OCI-LY7 (cell line): Measurements from ENCODE around the gene DUSP2. TPM values are rescaled to one million over a fixed set of nuclear protein-coding genes. Genes with fewer than 3 reads are reported as not detected.

ENCODE experiments used
- BruUV-seq: library from RNA; stranded (reverse); fragments of 400-500 nt; replicated peaks from 2 replicates; lab custom pipeline; 2021; lab: Mats Ljungman, UMichigan
- CTCF ChIA-PET: fragments of 300-600 bp; sonication (Branson Sonifier 250); formaldehyde crosslinking; loops from one replicate; lab custom pipeline; 2022; ENCODE audit warnings: antibody characterized with exemption; ENCODE audit not compliant: unreplicated experiment; lab: Charles Lee
- POLR2A ChIA-PET: fragments of 300-600 bp; sonication (Branson Sonifier 250); formaldehyde crosslinking; loops from one replicate; lab custom pipeline; 2022; ENCODE audit warnings: antibody characterized with exemption; lab: Charles Lee
- DNase-seq: peaks from one replicate; pipeline ENCODE4 v3.0.0-alpha.2; 2015; ENCODE audit warnings: low spot score
- H2AFZ ChIP-seq: fragments of 200-600 bp; sonication (generic), shearing (Covaris generic); 2 replicates; pipeline ENCODE4 v1.6.1; 2014; ENCODE audit warnings: mild to moderate bottlenecking, antibody characterized with exemption, low read length, moderate library complexity
- H3K27ac ChIP-seq: fragments of 200-600 bp; sonication (generic); 2 replicates; pipeline ENCODE4 v1.5.1; 2014; ENCODE audit warnings: mixed run types, low read depth, mild to moderate bottlenecking, moderate library complexity, low read length, inconsistent platforms; ENCODE audit not compliant: poor library complexity, severe bottlenecking
- H3K36me3 ChIP-seq: fragments of 200-600 bp; sonication (generic); 2 replicates; pipeline ENCODE4 v1.6.1; 2014; ENCODE audit warnings: mild to moderate bottlenecking, antibody characterized with exemption, low read length, moderate library complexity, mixed read lengths; ENCODE audit not compliant: insufficient read depth
- H3K4me1 ChIP-seq: fragments of 200-600 bp; sonication (generic); 2 replicates; pipeline ENCODE4 v1.5.1; 2014; ENCODE audit warnings: mild to moderate bottlenecking, low read length; ENCODE audit not compliant: insufficient read depth, poor library complexity, severe bottlenecking
- H3K4me2 ChIP-seq: fragments of 200-600 bp; sonication (generic); 2 replicates; pipeline ENCODE4 v1.6.1; 2014; ENCODE audit warnings: mild to moderate bottlenecking, low read length
- H3K4me3 ChIP-seq: fragments of 200-600 bp; sonication (generic); 2 replicates; pipeline ENCODE4 v1.5.1; 2014; ENCODE audit warnings: mild to moderate bottlenecking, low read depth, low read length; ENCODE audit not compliant: poor library complexity, severe bottlenecking
- H3K79me2 ChIP-seq: fragments of 200-600 bp; sonication (generic); 2 replicates; pipeline ENCODE4 v1.6.1; 2016; ENCODE audit warnings: low read depth, mild to moderate bottlenecking, low read length, moderate library complexity, mixed read lengths; ENCODE audit not compliant: insufficient read depth
- H3K9me2 ChIP-seq: fragments of 200-600 bp; sonication (generic); 2 replicates; pipeline ENCODE4 v1.6.1; 2016; ENCODE audit warnings: mild to moderate bottlenecking, low read length, mixed read lengths; ENCODE audit not compliant: insufficient read depth
- H3K9me3 ChIP-seq: fragments of 200-600 bp; sonication (generic); 2 replicates; pipeline ENCODE4 v1.6.1; 2014; ENCODE audit warnings: mild to moderate bottlenecking, mixed run types, low read length, mixed read lengths
- H4K20me1 ChIP-seq: fragments of 200-600 bp; sonication (generic); 2 replicates; pipeline ENCODE4 v1.6.1; 2014; ENCODE audit warnings: mild to moderate bottlenecking, antibody characterized with exemption, low read length, moderate library complexity, mixed read lengths; ENCODE audit not compliant: insufficient read depth
- CTCF ChIP-seq: fragments of 200-600 bp; sonication (generic); conservative IDR thresholded peaks from 2 replicates; pipeline ENCODE4 v1.5.1; 2014; ENCODE audit warnings: mild to moderate bottlenecking, antibody characterized with exemption, low read length, moderate library complexity, mixed read lengths
- EZH2phosphoT487 ChIP-seq: fragments of 200-600 bp; sonication (generic); IDR thresholded peaks from 2 replicates; pipeline ENCODE4 v1.6.1; 2018; ENCODE audit warnings: low read depth, borderline replicate concordance, mild to moderate bottlenecking, mixed run types, antibody characterized with exemption, low read length, moderate library complexity, mixed read lengths
- intact Hi-C: fragments of 100-400 bp; cut with micrococcal nuclease; formaldehyde crosslinking; loops from one replicate; pipeline ENCODE4 v1.10.0; 2022; ENCODE audit not compliant: unreplicated experiment
- total RNA-seq, 2 experiments: library from RNA; depleted of rRNA in 1 of 2; stranded (reverse); fragments of >200 nt in 1 of 2; shearing (Covaris generic) in 1 of 2; gene quantifications; 2 replicates each; pipeline ENCODE4 v1.2.3, GENCODE V29; 2014 to 2022

Gene DUSP2
- total RNA-seq, 2 experiments from 2014 or later = 37.3 to 110 TPM

GRCh38 chr2:96171831-96172230 is 26.6 kb upstream of the DUSP2 start:
- H3K9me2 ChIP-seq = no peaks in the 10 kb centered on the region
- H3K4me2 ChIP-seq = no peak overlapping the region
- intact Hi-C loops = no loop called here
- ChIA-PET CTCF (no interaction called here), POLR2A (no interaction called here)
- peaks cover 6% of the 10 kb centered on the region; the same call in 1 of the 2 replicates for H3K9me3 ChIP-seq
- H3K4me3 ChIP-seq = no peak overlapping the region
- no peaks in the 10 kb centered on the region for H3K79me2 ChIP-seq
- no peak for TF ChIP-seq EZH2phosphoT487
- TF ChIP-seq CTCF = no peak
- no peaks in the 10 kb centered on the region for H4K20me1 ChIP-seq
- H3K36me3 ChIP-seq = no peaks in the 10 kb centered on the region
- no peak overlapping the region for H2AFZ ChIP-seq
- no peak overlapping the region for H3K27ac ChIP-seq
- DNase-seq = no peak
- BruUV-seq = no TSS peak
- peaks cover 24% of the 10 kb centered on the region for H3K4me1 ChIP-seq

- TF ChIP-seq EZH2phosphoT487 = no peak
- TF ChIP-seq CTCF = no peak
- CTCF ChIA-PET = no interaction called here
- H4K20me1 ChIP-seq = no peaks in the 10 kb centered on the region
- H3K27ac ChIP-seq = no peak overlapping the region
- no peak overlapping the region for H2AFZ ChIP-seq
- no peak for DNase-seq
- H3K4me1 ChIP-seq = peaks cover 25% of the 10 kb centered on the region
- H3K79me2 ChIP-seq = no peaks in the 10 kb centered on the region
- peaks cover 6% of the 10 kb centered on the region; the same call in 1 of the 2 replicates for H3K9me3 ChIP-seq
- no peak overlapping the region for H3K4me2 ChIP-seq
- H3K4me3 ChIP-seq = no peak overlapping the region
- intact Hi-C loops = no loop called here
- BruUV-seq = no TSS peak
- POLR2A ChIA-PET = no interaction called here
- H3K36me3 ChIP-seq = no peaks in the 10 kb centered on the region
- H3K9me2 ChIP-seq = no peaks in the 10 kb centered on the region
These were observed 25.4 kb upstream of the DUSP2 start for GRCh38 chr2:96170626-96171025.

- ChIA-PET POLR2A (no interaction called here), CTCF (no interaction called here)
- Histone ChIP-seq H3K36me3 (no peaks in the 10 kb centered on the region), H4K20me1 (no peaks in the 10 kb centered on the region), H3K9me2 (no peaks in the 10 kb centered on the region), H3K4me1 (peaks cover 31% of the 10 kb centered on the region), H3K4me3 (no peak overlapping the region), H3K9me3 (peaks cover 6% of the 10 kb centered on the region; the same call in 1 of the 2 replicates), H2AFZ (no peak overlapping the region), H3K79me2 (no peaks in the 10 kb centered on the region), H3K27ac (no peak overlapping the region), H3K4me2 (no peak overlapping the region)
- BruUV-seq = no TSS peak
- intact Hi-C loops = no loop called here
- TF ChIP-seq EZH2phosphoT487 = no peak
- no peak for TF ChIP-seq CTCF
- DNase-seq = no peak
These were observed 24.7 kb upstream of the DUSP2 start for GRCh38 chr2:96169868-96170507.
